HG03354 (cell line): ENCODE measurements around the gene DNAJA2.

ENCODE experiments used
- ATAC-seq: cut with Tn5 transposase; IDR thresholded peaks from one replicate; pipeline ENCODE4 v1.9.1; 2021; ENCODE audit warnings: mild to moderate bottlenecking; ENCODE audit not compliant: unreplicated experiment, poor library complexity, severe bottlenecking

The DNAJA2 gene

GRCh38 chr16:46930861-46931260 lies 42.6 kb downstream of the DNAJA2 start:
- no peak for ATAC-seq

GRCh38 chr16:46929378-46930332 lies 43.8 kb downstream of the DNAJA2 start:
- peak; percentile 84 for ATAC-seq

GRCh38 chr16:46928811-46929210 lies 44.7 kb downstream of the DNAJA2 start:
- no peak for ATAC-seq

- no peak for ATAC-seq
Measured at GRCh38 chr16:46927273-46927672, 46.2 kb downstream of the DNAJA2 start.

GRCh38 chr16:46926470-46927225 lies 46.8 kb downstream of the DNAJA2 start:
- ATAC-seq: no peak

- no peak for ATAC-seq
Measured at GRCh38 chr16:46924402-46924801, 49.1 kb downstream of the DNAJA2 start.

GRCh38 chr16:46923513-46924295 lies 49.8 kb downstream of the DNAJA2 start:
- no peak for ATAC-seq

- ATAC-seq: no peak
Measured at GRCh38 chr16:46922239-46922638, 51.2 kb downstream of the DNAJA2 start.

- ATAC-seq: no peak
Measured at GRCh38 chr16:46920402-46921068, 52.9 kb downstream of the DNAJA2 start.

- ATAC-seq: peak; percentile 90
Measured at GRCh38 chr16:46918905-46919792, 54.3 kb downstream of the DNAJA2 start.

GRCh38 chr16:46918400-46918799 lies 55.1 kb downstream of the DNAJA2 start:
- no peak for ATAC-seq

- no peak for ATAC-seq
Measured at GRCh38 chr16:46916980-46917379, 56.5 kb downstream of the DNAJA2 start.

GRCh38 chr16:46915483-46916025 lies 57.9 kb downstream of the DNAJA2 start:
- no peak for ATAC-seq

GRCh38 chr16:46914556-46915201 lies 58.8 kb downstream of the DNAJA2 start:
- ATAC-seq: no peak

- no peak for ATAC-seq
Measured at GRCh38 chr16:46911650-46912049, 61.8 kb downstream of the DNAJA2 start.

- peak; percentile 75 for ATAC-seq
Measured at GRCh38 chr16:46911038-46911437, 62.4 kb downstream of the DNAJA2 start.

- ATAC-seq: no peak
Measured at GRCh38 chr16:46908540-46909372, 64.7 kb downstream of the DNAJA2 start.
